AG10803 (cell line): ENCODE measurements around the gene CD9.

Experiments
- DNase-seq: peaks from one replicate; pipeline ENCODE4 v3.0.0; 2010; ENCODE audit warnings: low read depth
- H3K4me3 ChIP-seq: 2 replicates; pipeline ENCODE4 v1.5.1; 2011; ENCODE audit warnings: mild to moderate bottlenecking, low read length, control low read depth
- TF ChIP-seq, protein P1 (sequence below): conservative IDR thresholded peaks from 2 replicates; pipeline ENCODE4 v1.5.1; 2011; ENCODE audit warnings: mild to moderate bottlenecking, low read length, control low read depth, inconsistent platforms

The CD9 gene

DNA sequence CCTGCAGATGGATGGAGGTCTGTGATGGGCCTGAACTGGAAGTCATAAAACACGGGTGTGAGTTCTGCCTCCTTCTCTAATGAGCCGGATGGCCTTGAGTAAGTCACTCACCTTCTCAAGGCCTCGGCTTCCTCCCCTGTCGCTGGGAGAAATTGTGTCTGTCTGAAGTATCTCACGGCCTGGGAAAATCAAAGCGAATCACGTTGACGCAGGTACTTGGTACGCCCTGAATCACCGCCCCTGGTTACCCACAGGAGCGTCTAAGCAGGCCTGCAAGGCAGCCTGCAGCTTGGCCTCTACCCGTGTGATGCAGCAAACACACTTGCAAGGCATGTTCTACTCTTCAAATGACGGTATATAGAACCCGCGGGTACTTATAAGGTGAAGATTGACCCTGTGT lies 28.1 kb upstream of the CD9 start:
- H3K4me3 ChIP-seq, result no peak overlapping the region
- TF ChIP-seq, protein P1, sequence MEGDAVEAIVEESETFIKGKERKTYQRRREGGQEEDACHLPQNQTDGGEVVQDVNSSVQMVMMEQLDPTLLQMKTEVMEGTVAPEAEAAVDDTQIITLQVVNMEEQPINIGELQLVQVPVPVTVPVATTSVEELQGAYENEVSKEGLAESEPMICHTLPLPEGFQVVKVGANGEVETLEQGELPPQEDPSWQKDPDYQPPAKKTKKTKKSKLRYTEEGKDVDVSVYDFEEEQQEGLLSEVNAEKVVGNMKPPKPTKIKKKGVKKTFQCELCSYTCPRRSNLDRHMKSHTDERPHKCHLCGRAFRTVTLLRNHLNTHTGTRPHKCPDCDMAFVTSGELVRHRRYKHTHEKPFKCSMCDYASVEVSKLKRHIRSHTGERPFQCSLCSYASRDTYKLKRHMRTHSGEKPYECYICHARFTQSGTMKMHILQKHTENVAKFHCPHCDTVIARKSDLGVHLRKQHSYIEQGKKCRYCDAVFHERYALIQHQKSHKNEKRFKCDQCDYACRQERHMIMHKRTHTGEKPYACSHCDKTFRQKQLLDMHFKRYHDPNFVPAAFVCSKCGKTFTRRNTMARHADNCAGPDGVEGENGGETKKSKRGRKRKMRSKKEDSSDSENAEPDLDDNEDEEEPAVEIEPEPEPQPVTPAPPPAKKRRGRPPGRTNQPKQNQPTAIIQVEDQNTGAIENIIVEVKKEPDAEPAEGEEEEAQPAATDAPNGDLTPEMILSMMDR, result no peak
- DNase-seq, result no peak

DNA sequence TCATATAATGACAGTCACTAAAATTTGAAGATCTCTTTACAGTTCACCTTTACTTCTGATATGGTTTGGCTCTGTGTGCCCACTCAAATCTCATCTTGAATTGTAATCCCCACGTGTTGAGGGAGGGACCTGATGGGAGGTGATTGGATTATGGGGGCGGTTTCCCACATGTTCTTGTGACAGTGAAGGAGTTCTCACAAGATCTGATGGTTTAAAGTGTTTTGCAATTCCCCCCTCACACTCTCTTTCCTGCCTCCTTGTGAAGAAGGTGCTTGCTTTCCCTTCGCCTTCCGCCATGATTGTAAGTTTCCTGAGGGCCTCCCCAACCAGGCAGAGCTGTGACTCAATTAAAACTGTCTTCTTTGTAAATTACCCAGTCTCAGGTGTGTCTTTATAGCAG lies 27.3 kb upstream of the CD9 start:
- H3K4me3 ChIP-seq, result no peak overlapping the region
- DNase-seq, result no peak
- TF ChIP-seq, protein P1, result no peak

DNA sequence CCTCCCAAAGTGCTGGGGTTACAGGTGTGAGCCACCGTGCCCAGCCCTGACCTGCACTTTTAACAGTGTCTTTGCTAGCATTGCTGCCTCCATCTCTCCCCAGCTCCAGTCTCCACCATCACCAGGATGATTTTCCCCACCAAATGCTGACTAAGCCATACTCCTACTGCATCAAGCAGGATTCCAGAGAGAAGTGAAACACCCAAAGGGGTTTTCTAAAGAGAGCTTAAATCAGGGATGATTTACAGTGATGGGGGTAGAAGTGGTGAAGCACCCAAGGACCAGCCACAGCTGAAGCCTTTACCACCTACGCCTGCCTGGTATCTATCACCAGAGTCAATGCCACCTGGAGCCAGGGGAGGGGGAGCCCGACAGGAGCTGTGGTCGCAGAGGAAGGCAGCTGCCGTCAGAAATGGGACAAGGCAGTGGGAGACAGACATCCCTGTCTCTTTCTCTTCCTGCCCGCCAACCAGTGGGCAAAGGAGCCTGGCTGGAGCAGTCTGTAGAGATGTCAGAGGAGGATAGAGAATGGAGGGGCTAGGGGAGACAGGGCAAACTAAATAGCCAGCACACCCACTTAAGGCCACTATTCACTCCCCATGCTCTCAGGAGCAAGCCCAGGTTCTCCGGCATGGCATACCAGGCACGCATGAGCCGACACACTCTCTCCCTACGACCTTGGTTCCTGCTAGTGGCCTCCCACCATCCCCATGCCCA lies 22.4 kb upstream of the CD9 start:
- TF ChIP-seq, protein P1, result no peak

DNA sequence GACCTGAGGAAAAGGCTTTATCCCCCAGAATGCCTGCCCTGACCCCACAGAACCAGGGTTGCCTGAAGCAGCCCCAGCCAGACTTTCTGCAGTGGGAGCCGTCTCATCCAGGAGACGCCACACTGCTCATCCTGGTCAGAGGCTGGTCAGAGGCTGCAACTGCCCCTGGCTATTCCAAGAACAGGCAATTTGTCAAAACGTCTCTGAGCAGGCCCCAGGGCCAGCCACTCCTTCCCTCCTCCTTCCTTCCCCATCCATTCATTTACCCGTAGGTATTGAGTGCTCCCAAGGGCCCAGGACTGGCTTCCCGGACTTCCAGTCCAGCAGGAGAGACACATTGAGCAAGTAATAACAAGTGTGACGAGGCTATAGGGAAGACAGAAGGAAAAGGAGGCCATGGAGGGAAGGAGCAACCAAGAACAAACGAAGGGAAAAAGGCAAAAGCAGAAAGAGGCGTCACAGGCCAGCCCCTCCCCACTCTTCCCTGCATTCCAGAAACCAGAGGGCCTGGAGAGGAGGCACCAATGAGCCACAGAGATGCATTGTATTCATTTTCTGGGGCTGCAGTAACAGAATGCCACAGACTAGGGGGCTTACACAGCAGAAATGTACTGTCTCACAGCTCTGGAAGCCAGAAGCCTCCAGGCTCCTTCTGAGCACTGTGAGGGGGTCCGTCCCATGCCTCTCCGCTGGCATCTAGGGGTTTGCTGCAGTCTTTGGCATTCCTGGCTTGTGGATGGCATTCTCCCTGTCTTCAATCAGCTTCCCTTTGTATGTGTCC lies 21.0 kb upstream of the CD9 start:
- DNase-seq, result no peak
- no peak overlapping the region for H3K4me3 ChIP-seq
- TF ChIP-seq, protein P1, result no peak; the same call in 1 of the 2 replicates

More for the DNA sequence above, 22.4 kb upstream of the CD9 start:
- no peak for DNase-seq
- no peak overlapping the region for H3K4me3 ChIP-seq

DNA sequence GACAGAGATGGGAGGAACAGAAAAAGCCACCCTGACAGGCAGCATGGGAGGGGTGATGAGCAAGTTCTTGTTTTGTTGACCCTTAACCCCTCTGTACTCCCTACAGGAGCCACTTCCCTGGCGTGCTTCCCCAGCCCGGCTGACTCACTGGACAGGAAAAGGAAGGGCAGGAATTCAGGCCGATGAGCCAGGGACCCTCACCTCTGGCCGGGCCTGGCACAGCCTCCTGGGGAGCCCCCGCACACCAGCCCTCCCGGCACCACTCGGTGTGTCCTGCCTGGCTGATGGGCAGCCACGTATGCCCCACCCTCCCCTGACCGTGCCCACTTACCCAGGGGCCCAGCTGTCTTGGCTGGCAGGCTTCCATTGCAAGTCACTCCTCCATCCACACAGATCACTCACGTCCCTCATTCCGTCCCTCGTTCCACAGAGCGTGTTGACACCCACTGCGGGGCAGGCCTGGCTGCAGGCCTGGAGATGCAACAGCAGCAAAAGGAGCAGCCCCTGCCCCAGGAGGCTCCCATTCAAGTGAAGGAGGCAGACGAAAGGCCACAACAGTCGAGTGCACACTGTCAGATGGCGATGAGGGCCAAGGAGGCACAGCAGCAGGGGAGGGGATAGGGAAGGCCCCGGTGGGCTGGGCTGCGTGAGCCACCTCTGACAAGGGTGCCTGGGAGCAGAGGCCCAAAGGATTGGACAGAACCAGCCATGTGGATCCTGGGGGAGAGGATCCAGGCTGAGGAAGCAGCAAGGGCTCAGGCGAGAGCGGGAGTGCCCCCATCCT lies 19.7 kb upstream of the CD9 start:
- TF ChIP-seq, protein P1, result no peak
- no peak overlapping the region for H3K4me3 ChIP-seq
- DNase-seq, result peak; percentile 54

DNA sequence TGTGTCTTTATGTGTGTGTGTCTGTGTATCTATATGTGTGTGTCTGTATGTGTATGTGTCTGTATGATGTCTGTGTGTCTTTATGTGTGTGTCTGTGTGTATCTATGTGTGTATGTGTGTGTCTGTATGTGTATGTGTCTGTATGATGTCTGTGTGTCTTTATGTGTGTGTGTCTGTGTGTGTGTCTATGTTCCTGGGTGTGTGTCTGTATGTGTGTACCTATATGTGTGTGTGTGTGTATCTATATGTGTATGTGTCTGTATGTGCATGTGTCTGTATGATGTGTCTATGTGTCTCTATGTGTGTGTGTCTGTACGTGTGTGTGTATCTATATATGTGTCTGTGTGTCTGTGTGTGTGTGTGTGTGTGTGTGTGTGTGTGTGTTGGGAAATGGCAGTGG lies 19.0 kb upstream of the CD9 start:
- TF ChIP-seq, protein P1, result no peak
- H3K4me3 ChIP-seq, result no peak overlapping the region
- no peak for DNase-seq
